22Rv1 (cell line): ENCODE data around the gene LTA4H.

Experiments used
- H3K27ac ChIP-seq: fragments of 450-650 bp; 2 replicates; pipeline ENCODE4 v1.5.1; 2017
- CTCF ChIP-seq: fragments of 450-650 bp; IDR thresholded peaks from 2 replicates; pipeline ENCODE4 v1.5.1; 2017; ENCODE audit warnings: mild to moderate bottlenecking
- ZFX ChIP-seq: fragments of 450-650 bp; IDR thresholded peaks from 2 replicates; pipeline ENCODE4 v1.6.1; 2017; ENCODE audit warnings: antibody characterized with exemption, borderline replicate concordance

The LTA4H gene

DNA sequence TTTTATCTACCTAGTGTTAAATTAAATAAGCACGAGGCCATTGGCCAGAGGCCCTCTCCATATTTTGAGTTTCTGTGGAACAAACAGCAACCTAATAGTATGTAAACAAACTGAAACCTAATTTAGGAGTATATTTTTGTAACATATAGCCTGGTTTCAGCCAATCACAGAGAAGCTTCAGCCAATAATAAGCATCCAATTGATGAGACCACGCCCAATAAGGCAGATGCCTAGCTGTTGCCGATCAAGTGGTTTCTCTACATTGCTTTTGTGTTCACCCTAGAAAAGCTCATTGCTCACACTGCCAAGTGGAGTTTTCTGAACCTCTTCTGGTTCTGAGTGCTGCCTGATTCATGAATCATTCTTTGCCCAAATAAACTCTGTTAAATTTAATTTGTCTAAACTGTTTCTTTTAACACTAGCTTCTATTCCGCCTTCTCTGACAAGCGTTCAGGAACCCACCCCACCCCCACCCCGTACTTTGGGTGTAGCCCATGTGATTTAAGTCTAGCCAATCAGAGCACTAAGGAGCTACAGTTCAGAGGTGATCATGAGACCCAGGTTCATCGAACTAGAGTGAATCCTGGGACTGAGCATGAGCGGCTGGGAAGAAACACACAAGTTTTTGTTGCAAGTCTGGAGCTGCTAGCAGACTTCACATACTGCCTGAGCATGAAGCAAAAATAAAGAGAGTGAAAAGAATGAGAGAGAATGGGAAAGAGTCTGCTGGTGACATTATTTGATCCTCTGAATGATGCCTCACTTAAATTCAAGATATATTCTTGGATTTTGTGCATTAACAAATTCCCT, 21.5 kb upstream of the LTA4H start:
- TF ChIP-seq CTCF = no peak
- no peak for TF ChIP-seq ZFX
- no peak overlapping the region for H3K27ac ChIP-seq

GRCh38 chr12:96054244-96054610, 18.8 kb upstream of the LTA4H start:
- TF ChIP-seq CTCF (no peak), ZFX (no peak)
- no peak overlapping the region for H3K27ac ChIP-seq

GRCh38 chr12:96053476-96054243, 18.3 kb upstream of the LTA4H start:
- TF ChIP-seq ZFX = no peak
- TF ChIP-seq CTCF = no peak
- no peak overlapping the region for H3K27ac ChIP-seq

DNA sequence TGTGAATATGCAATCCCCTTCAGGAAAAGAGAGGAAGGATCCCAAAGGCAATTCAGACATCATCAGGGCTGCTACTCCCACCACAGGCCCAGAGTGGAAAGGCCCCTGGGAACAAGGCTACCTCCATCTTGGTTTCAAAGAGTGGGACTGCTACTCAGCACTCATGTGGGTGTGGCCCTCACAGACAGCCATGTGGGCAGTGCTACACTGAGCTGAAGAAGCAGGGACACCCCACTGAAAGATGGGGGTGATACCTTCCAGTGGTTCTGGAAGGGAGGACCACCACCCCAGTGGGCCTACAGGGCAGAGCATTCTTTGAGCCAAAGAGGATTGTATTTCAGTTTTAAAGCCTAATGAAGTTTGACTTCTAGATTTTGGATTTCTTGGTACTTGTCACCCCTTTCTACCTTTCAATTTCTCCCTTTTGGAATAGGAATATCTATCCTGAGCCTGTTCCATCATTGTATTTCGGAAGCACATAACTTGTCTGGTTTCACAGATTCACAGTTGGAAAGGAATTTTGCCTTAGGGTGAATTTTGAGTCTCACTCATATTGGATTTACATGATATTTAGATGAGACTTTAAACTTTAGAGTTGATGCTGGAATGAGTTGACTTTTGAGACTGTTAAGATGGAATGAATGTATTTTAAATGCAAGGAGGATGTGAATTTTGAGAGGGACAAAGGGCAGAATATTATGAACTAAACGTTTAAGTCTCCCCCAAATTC, 16.5 kb upstream of the LTA4H start:
- TF ChIP-seq ZFX (no peak), CTCF (no peak)
- no peak overlapping the region for H3K27ac ChIP-seq

- H3K27ac ChIP-seq = no peak overlapping the region
- TF ChIP-seq CTCF = no peak
- no peak for TF ChIP-seq ZFX
Observed at GRCh38 chr12:96050139-96050538, 14.8 kb upstream of the LTA4H start.

DNA sequence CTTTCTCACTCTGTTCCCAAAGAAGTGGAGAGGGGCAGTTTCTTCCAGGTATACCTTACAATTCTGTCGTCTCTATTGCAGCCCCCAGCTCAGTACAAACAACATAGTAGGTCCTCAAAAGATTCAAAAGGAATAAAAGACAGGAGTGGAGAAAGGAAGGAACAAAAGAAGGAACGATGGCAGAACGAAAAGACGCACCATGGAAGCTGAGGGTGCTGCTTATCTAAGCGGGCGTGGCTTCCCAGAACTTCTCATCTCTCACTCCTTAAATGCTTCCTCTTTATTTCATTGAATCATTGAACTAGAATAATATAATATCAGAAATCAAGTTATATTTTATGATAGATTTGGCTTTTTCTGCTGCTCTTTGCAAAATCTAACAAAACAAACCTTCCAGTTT, 13.7 kb upstream of the LTA4H start:
- TF ChIP-seq ZFX (no peak), CTCF (no peak)
- H3K27ac ChIP-seq = no peak overlapping the region
